ENCODE results near the gene ATOH8.

- TF ChIP-seq CTCF (IDR thresholded peaks at IDR 0.05; ENCODE audit: insufficient read depth, low read length) (no peak), REST (IDR thresholded peaks at IDR 0.05; ENCODE audit: insufficient replicate concordance, low read depth) (no peak)
These were observed 11.4 kb downstream of the ATOH8 start for GRCh38 chr2:85765081-85765731.
